GM23248 (cell line): ENCODE data around the gene URGCP.

ENCODE experiments used
- EZH2 ChIP-seq: fragments of 200-600 bp; sonication (generic); IDR thresholded peaks from 2 replicates; pipeline ENCODE4 v1.6.1; 2018; ENCODE audit warnings: antibody characterized with exemption, mild to moderate bottlenecking; ENCODE audit not compliant: insufficient read depth, poor library complexity, severe bottlenecking
- EZH2phosphoT487 ChIP-seq: fragments of 200-600 bp; sonication (generic); IDR thresholded peaks from 2 replicates; pipeline ENCODE4 v1.6.1; 2018; ENCODE audit warnings: antibody characterized with exemption, moderate library complexity, mild to moderate bottlenecking, low read depth; ENCODE audit not compliant: insufficient read depth

DNA sequence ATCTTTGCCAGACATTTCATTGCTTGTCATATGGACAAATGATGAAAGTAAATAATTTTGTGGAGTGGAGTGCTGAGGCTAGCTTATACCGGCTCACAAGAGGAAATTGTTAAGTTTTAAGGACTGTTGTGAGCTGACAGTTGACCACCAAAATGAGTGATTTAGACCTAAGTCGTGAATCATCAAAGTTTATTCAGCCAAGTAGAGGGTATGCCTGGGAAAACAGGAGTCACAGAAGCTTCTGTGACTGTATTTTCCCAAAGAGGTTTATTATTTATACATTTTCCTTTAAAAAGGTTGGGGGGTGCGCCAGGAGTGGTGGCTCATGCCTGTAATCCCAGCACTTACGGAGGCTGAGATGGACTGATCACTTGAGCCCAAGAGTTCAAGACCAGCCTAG, 58.9 kb downstream of the URGCP start:
- TF ChIP-seq EZH2 (no peak), EZH2phosphoT487 (no peak)
